ENCODE data around the gene SLC37A1.

Gene SLC37A1

DNA sequence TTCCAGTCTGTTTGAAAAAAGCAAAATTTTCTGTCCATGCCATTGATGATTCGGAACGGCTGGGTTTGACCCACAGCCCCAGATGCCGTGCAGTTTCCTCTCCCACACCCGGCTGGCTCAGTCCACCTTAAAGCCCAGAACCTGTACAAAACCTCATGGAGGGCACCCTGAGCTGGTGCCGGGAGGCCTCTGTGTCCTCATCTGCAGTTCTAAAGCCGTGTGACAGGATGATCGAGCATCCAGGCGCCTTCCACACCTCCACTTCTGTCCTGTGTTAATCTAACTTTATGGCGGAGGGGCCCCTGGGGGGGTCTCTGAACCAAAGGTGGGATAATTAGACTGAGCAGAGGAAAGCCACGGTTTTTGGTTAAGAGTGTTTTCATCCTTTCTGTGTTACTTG, 49.6 kb downstream of the SLC37A1 start:
- DNase-seq (ENCODE audit: low read depth) = no peak

- no peak for DNase-seq (ENCODE audit: low read depth)
Measured at GRCh38 chr21:42563686-42564085, 50.0 kb downstream of the SLC37A1 start.

GRCh38 chr21:42564561-42564971, 50.9 kb downstream of the SLC37A1 start:
- DNase-seq (ENCODE audit: low read depth) = no peak

DNA sequence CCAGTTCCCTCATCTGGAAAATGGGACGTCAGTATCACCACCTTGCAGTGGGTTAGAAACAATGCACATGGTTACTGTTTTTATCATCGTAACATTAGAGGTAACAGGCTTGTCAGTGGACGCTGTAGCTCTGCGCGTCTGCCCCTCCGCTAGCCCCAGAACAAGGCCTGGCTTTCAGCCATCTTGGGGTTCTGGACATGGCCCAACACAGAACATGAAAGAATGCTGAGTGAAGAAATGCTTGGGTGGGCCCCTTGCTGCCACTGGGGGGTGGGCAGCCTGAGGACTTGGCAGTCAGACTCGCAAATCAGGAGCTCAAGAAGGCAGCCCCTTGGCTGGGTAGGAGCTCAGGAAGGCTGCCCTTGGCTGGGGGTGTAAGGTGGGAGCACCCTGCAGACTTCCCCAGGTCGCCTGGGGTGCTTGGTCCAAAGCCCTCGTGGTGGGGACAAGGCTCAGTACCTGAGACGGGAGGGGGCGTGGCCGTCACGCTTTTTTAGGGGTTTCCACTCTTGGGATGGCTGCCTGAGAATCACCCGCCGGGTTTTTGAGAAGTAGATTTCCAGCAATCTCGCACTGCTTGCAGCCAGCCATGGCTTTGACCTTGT, 51.7 kb downstream of the SLC37A1 start:
- DNase-seq (ENCODE audit: low read depth) = no peak

DNA sequence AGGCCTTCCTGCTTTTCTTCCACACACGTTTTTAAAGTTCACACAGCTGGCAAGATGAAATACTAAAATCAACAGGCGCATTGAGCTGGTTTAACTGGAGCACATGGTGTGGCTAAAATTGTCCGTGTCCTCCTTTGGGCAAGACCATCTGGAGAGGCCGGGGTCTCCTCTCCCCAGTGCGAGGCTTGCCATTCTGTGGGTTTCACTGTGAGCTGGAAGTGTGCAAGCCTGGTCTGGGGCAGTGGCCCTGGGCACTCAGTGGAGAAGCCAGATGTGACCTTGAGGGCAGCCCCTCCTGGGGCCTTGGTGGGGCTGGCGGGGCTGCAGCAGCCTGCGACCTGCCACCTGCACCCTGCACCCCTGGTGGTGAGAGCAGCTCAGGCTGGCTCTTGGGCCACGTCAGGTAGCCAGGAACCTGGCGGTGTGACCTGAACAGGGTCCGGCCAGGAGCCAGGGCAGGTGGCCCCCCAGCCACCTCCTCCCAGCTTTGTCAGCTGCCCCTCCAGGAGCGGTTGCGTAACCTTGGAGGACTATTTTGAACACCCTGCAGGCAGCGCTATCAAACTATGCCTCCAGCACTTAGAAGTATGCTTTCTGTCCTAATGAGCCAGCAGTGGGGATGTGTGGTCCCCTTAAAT, 52.4 kb downstream of the SLC37A1 start:
- DNase-seq (ENCODE audit: low read depth) = no peak

- DNase-seq (ENCODE audit: low read depth) = no peak
Measured at GRCh38 chr21:42566524-42567213, 53.0 kb downstream of the SLC37A1 start.

- DNase-seq (ENCODE audit: low read depth) = no peak
Measured at GRCh38 chr21:42567214-42567555, 53.5 kb downstream of the SLC37A1 start.

DNA sequence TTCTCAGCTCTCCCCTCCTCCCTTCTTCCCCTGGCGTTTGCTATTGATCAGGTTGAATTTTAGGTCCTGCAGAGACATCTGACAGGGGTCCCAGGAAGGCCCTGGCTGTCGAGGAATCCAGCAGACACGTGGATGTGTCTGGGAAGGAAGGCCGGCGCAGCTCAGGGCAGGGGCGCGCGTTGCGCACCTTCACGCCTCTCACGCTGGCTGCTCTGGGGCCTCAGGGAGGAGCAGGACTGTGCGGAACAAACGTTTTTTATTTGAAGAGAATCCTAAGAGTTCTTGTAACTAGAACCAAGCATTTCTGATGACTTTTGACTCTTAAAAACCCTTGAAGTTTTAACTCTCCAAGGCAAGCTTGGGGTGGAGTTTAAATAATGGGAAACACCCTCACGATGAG, 54.2 kb downstream of the SLC37A1 start:
- no peak for DNase-seq (ENCODE audit: low read depth)

DNA sequence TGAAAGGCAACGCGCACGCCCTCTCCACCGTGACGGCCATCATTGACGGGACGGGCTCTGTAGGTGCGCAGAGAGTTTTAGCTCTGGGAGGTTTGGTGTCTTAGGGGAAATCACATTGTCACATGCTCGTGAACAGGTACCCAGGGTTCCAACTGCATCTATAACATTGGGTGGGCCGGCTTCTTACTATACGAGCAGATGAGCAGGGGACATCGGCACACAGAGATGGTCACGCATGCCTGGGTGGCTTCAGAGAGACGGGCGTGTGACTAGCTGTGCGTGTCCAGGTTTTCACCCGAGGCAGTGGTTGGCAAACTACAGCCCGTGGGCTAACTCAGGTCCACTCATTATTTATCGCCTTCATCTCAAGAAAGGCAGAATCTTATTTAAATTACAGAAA, 54.7 kb downstream of the SLC37A1 start:
- DNase-seq (ENCODE audit: low read depth) = no peak

GRCh38 chr21:42568866-42569731, 55.4 kb downstream of the SLC37A1 start:
- DNase-seq (ENCODE audit: low read depth) = no peak

GRCh38 chr21:42569732-42570301, 56.2 kb downstream of the SLC37A1 start:
- DNase-seq (ENCODE audit: low read depth) = no peak

- no peak for DNase-seq (ENCODE audit: low read depth)
Measured at GRCh38 chr21:42570362-42570761, 56.7 kb downstream of the SLC37A1 start.

- no peak for DNase-seq (ENCODE audit: low read depth)
Measured at GRCh38 chr21:42570841-42571387, 57.3 kb downstream of the SLC37A1 start.

DNA sequence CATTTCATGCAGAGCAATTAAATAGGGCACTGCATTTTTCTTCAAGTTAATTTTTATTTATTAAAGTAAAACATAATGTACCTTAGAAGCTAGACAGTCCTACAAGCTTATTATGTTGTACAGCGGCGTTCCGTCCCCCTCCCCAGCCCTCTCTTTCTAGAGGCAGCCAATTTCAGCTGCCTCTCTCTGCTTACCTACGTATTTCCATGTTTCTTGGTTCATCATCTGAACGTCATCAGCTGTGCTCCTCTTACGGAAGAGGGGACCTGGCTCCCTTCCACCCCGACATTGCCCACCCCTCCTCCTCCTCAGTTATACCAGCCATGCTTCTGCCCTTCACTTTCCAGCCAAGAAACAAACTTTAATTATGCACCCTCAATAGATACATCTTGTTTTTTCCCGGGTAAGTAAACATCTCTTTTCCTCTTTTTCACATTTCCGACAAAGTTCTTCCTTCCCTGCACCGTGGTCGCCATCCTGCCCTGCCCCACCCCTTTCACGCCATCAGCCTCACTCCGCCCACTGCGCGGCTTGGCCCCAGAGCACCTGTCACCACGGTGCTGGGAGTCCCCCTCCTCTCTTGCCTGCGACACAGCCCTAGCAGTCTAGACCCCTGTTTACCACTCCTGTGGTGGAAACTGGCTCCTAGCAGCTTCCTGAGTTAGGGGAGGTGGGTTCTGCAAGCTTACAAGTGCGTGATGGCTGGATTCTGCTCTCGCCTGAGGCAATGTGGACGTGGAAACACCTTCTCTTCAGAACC, 57.9 kb downstream of the SLC37A1 start:
- no peak for DNase-seq (ENCODE audit: low read depth)

GRCh38 chr21:42572906-42573495, 59.3 kb downstream of the SLC37A1 start:
- no peak for DNase-seq (ENCODE audit: low read depth)

DNA sequence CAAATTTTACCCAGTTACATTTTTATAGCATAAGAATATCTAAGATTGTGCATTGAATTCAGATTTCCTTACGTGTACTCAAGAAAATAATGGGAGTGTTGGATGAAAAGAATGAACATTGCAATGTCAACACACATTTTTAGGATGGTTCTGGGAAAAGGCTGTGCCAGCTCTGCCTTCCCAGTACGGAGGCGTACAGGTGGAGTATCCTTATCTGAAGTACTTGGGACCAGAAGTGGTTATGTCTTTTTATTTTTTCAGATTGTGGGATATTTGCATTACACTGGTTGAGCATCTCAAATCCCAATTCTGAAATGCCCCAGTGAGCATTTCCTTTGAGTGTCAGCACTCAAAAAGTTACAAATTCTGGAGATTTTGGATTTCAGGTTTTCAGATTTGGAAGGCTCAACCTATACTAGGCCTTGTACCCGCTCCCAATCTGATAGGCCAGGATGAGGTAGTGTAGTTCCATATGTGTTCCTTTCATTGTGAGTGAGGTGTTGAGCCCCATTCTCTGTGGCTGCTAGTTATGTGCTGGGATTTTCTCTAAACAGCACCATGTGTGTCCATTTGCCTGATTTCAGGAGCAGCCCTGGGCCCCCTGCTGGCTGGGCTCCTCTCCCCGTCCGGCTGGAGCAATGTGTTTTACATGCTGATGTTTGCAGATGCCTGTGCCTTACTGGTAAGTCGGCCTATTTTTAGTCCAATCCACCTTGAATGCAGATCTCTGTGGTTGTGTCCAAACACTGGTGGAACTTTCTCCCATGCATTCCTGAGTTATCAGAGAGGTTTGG, 60.8 kb downstream of the SLC37A1 start:
- DNase-seq (ENCODE audit: low read depth) = no peak

DNA sequence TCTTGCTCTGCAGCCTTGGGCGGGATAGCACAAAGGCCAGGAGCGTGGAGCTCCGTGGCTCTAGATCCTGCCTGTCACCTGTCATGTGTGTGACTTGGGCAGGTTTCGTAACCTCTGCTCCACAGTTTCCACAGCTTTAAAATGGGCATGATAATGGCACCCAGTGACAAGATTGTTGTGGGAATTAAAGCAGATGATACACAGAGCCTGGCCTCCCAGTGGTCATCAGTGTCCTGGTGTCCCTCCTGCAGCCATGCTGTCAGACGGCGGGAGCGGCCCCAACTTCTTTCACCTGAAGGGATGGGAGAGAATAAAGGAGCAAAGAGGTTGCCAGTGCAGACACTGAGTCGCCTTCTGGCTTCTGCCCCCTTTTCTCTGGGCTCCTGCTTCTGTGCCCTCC, 61.5 kb downstream of the SLC37A1 start:
- no peak for DNase-seq (ENCODE audit: low read depth)

DNA sequence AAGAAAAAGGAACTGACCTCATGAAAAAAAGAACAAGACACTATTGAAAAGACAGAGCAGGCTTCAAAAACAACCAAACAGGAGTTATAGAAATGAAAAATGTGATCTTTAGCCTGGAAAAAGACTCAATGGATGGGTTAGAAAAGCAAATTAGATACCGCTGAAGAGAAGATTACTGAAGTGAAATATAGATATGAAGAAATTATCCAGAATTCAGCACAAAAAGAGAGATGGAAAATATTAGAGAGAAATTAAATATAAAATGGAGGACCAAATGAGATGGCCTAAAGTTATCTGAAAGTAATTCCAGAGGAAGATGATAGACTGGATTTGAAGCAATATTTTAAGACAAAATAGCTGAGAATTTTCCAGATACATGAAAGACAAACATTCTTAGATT, 63.0 kb downstream of the SLC37A1 start:
- no peak for DNase-seq (ENCODE audit: low read depth)

GRCh38 chr21:42578034-42578433, 64.4 kb downstream of the SLC37A1 start:
- no peak for DNase-seq (ENCODE audit: low read depth)
